ENCODE data around the gene GPC3. TPM values are rescaled to one million over a fixed set of nuclear protein-coding genes. Genes with fewer than 3 reads are reported as not detected.

GPC3 gene
- total RNA-seq, 1 experiment from 2014 or later: 0.24 TPM

DNA sequence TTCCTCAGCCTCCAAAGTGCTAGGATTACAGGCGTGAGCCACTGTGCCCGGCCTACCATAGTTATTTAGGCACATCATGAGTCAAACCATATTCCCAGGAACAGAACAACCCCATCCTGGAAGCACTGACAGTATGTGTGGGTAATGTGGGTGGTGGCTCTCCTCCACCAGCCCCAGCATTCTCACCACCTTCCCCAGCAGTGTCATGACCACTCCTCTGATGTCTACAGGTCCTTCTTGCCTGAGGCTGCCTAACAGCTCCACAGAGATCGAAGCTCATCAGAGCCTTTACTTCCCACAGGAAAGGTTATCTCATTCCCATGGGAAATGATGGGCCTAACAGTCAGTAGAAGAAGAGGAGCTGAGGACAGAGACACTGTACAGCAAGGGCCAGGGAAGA is 440.6 kb downstream of the GPC3 start:
- no peak for DNase-seq (ENCODE audit: low spot score)
- Histone ChIP-seq H3K27ac (ENCODE audit: low read depth, low read length, poor library complexity, severe bottlenecking) (no peak overlapping the region), H3K4me3 (ENCODE audit: low read depth, low read length, poor library complexity, severe bottlenecking) (no peak overlapping the region), H3K4me1 (ENCODE audit: insufficient read depth, low read length, poor library complexity, severe bottlenecking) (no peaks in the 10 kb centered on the region), H3K27me3 (replicated peaks; ENCODE audit: insufficient read depth, low read depth, low read length, poor library complexity) (no peaks in the 10 kb centered on the region), H3K36me3 (ENCODE audit: insufficient read depth, low read length, poor library complexity, severe bottlenecking) (no peaks in the 10 kb centered on the region), H3K9me3 (ENCODE audit: low read depth, low read length, poor library complexity, severe bottlenecking) (no peaks in the 10 kb centered on the region)
- CTCF ChIA-PET: no interaction called here
- BruUV-seq (replicated peaks): no TSS peak
- POLR2A ChIA-PET (ENCODE audit: low non-redundant PET): no interaction called here
- TF ChIP-seq EZH2 (IDR thresholded peaks at IDR 0.05; ENCODE audit: borderline replicate concordance, low read depth, low read length, poor library complexity, severe bottlenecking): no peak
- TF ChIP-seq, protein P1, sequence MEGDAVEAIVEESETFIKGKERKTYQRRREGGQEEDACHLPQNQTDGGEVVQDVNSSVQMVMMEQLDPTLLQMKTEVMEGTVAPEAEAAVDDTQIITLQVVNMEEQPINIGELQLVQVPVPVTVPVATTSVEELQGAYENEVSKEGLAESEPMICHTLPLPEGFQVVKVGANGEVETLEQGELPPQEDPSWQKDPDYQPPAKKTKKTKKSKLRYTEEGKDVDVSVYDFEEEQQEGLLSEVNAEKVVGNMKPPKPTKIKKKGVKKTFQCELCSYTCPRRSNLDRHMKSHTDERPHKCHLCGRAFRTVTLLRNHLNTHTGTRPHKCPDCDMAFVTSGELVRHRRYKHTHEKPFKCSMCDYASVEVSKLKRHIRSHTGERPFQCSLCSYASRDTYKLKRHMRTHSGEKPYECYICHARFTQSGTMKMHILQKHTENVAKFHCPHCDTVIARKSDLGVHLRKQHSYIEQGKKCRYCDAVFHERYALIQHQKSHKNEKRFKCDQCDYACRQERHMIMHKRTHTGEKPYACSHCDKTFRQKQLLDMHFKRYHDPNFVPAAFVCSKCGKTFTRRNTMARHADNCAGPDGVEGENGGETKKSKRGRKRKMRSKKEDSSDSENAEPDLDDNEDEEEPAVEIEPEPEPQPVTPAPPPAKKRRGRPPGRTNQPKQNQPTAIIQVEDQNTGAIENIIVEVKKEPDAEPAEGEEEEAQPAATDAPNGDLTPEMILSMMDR (conservative IDR thresholded peaks at IDR 0.05; ENCODE audit: low read depth, low read length): no peak
- intact Hi-C loops (cut with micrococcal nuclease; ENCODE audit: unreplicated experiment): no loop called here

DNA sequence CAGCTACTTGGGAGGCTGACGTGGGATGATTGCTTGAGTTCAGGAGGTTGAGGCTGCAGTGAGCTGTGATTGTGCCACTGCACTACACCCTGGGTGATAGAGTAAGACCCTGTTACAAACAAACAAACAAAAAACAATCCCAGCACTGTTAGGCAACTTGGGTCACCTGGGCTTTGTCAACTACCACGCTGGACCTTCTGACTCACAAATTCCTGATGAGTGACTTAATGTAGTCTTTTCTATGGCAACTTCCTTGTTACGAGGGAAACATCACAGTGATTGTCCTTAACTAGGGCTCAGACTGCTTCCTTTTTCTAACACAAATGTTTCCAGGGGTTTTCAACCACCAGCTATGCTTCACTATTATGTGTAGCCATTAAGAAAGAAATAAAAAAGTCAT is 441.3 kb downstream of the GPC3 start:
- Histone ChIP-seq H3K27ac (ENCODE audit: low read depth, low read length, poor library complexity, severe bottlenecking) (no peak overlapping the region), H3K27me3 (replicated peaks; ENCODE audit: insufficient read depth, low read depth, low read length, poor library complexity) (no peaks in the 10 kb centered on the region), H3K36me3 (ENCODE audit: insufficient read depth, low read length, poor library complexity, severe bottlenecking) (no peaks in the 10 kb centered on the region), H3K4me3 (ENCODE audit: low read depth, low read length, poor library complexity, severe bottlenecking) (no peak overlapping the region), H3K9me3 (ENCODE audit: low read depth, low read length, poor library complexity, severe bottlenecking) (no peaks in the 10 kb centered on the region), H3K4me1 (ENCODE audit: insufficient read depth, low read length, poor library complexity, severe bottlenecking) (no peaks in the 10 kb centered on the region)
- no peak for DNase-seq (ENCODE audit: low spot score)
- CTCF ChIA-PET: no interaction called here
- TF ChIP-seq, protein P1 (conservative IDR thresholded peaks at IDR 0.05; ENCODE audit: low read depth, low read length): no peak
- no peak for TF ChIP-seq EZH2 (IDR thresholded peaks at IDR 0.05; ENCODE audit: borderline replicate concordance, low read depth, low read length, poor library complexity, severe bottlenecking)
- BruUV-seq (replicated peaks): no TSS peak
- intact Hi-C loops (cut with micrococcal nuclease; ENCODE audit: unreplicated experiment): no loop called here
- POLR2A ChIA-PET (ENCODE audit: low non-redundant PET): no interaction called here

DNA sequence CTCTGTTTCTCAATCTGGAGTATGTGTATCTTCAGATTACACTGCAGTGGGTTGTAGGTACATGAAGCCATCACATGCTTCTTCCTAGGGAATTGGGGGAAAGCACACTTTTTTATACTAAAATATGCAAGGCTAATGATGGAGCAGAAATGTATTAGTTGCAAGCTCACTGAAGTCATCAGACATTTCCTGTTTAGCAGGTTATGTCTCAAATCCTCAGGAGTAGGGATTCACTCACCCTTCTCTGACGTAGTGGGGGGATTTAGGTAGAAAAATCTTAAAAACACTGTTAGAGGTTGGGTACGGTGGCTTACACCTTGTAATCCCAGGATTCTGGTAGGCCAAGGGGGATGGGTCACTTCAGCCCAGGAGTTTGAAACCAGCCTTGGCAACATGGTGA is 441.7 kb downstream of the GPC3 start:
- TF ChIP-seq EZH2 (IDR thresholded peaks at IDR 0.05; ENCODE audit: borderline replicate concordance, low read depth, low read length, poor library complexity, severe bottlenecking): no peak
- TF ChIP-seq, protein P1 (conservative IDR thresholded peaks at IDR 0.05; ENCODE audit: low read depth, low read length): no peak
- intact Hi-C loops (cut with micrococcal nuclease; ENCODE audit: unreplicated experiment): no loop called here
- ChIA-PET POLR2A (ENCODE audit: low non-redundant PET) (no interaction called here), CTCF (no interaction called here)
- no peak overlapping the region for H3K4me3 ChIP-seq (ENCODE audit: low read depth, low read length, poor library complexity, severe bottlenecking)
- no peaks in the 10 kb centered on the region for H3K27me3 ChIP-seq (replicated peaks; ENCODE audit: insufficient read depth, low read depth, low read length, poor library complexity)
- DNase-seq (ENCODE audit: low spot score): no peak
- H3K9me3 ChIP-seq (ENCODE audit: low read depth, low read length, poor library complexity, severe bottlenecking): no peaks in the 10 kb centered on the region
- H3K36me3 ChIP-seq (ENCODE audit: insufficient read depth, low read length, poor library complexity, severe bottlenecking): no peaks in the 10 kb centered on the region
- BruUV-seq (replicated peaks): no TSS peak
- no peaks in the 10 kb centered on the region for H3K4me1 ChIP-seq (ENCODE audit: insufficient read depth, low read length, poor library complexity, severe bottlenecking)
- H3K27ac ChIP-seq (ENCODE audit: low read depth, low read length, poor library complexity, severe bottlenecking): no peak overlapping the region
